H9 (cell line): ENCODE data around the gene SGO2. TPM values are rescaled to one million over a fixed set of nuclear protein-coding genes. Genes with fewer than 3 reads are reported as not detected.

ENCODE experiments used
- DNase-seq: peaks from one replicate; pipeline ENCODE4 v3.0.0-alpha.2; 2017
- H2AFZ ChIP-seq: one replicate; pipeline ENCODE4 v1.6.1; 2013; ENCODE audit warnings: mild to moderate bottlenecking, low read length, control low read depth, moderate library complexity
- H2AK5ac ChIP-seq: 2 replicates; pipeline ENCODE4 v1.6.1; 2013; ENCODE audit warnings: low read length, control low read depth, mixed read lengths; ENCODE audit not compliant: insufficient read length
- H2BK120ac ChIP-seq: one replicate; pipeline ENCODE4 v1.6.1; 2013; ENCODE audit warnings: low read depth, mild to moderate bottlenecking, low read length, control low read depth, inconsistent platforms; ENCODE audit not compliant: poor library complexity, severe bottlenecking
- H2BK12ac ChIP-seq: 2 replicates; pipeline ENCODE4 v1.6.1; 2013; ENCODE audit warnings: low read length, control low read depth, mixed read lengths, low read depth; ENCODE audit not compliant: insufficient read length
- H2BK15ac ChIP-seq: 2 replicates; pipeline ENCODE4 v1.6.1; 2013; ENCODE audit warnings: low read depth, low read length, control low read depth
- H2BK20ac ChIP-seq: one replicate; pipeline ENCODE4 v1.6.1; 2013; ENCODE audit warnings: low read depth, mild to moderate bottlenecking, low read length, control low read depth, inconsistent platforms; ENCODE audit not compliant: poor library complexity, severe bottlenecking
- H2BK5ac ChIP-seq: 2 replicates; pipeline ENCODE4 v1.6.1; 2013; ENCODE audit warnings: low read length, control low read depth, mixed read lengths; ENCODE audit not compliant: insufficient read length
- H3K14ac ChIP-seq: 2 replicates; pipeline ENCODE4 v1.6.1; 2013; ENCODE audit warnings: low read length, control low read depth; ENCODE audit not compliant: insufficient read depth
- H3K18ac ChIP-seq: 2 replicates; pipeline ENCODE4 v1.6.1; 2013; ENCODE audit warnings: low read depth, mild to moderate bottlenecking, mixed read lengths, low read length, control low read depth; ENCODE audit not compliant: insufficient read length
- H3K23ac ChIP-seq: 2 replicates; pipeline ENCODE4 v1.6.1; 2013; ENCODE audit warnings: low read length, control low read depth, mixed read lengths, low read depth; ENCODE audit not compliant: insufficient read length
- H3K23me2 ChIP-seq: 2 replicates; pipeline ENCODE4 v1.6.1; 2013; ENCODE audit warnings: low read depth, mild to moderate bottlenecking, mixed read lengths, low read length, control low read depth; ENCODE audit not compliant: insufficient read length, poor library complexity, severe bottlenecking
- H3K27ac ChIP-seq: 2 replicates; pipeline ENCODE4 v1.5.1; 2013; ENCODE audit warnings: low read length, control low read depth, mixed read lengths, low read depth; ENCODE audit not compliant: insufficient read length
- H3K27me3 ChIP-seq: 2 replicates; pipeline ENCODE4 v1.6.1; 2013; ENCODE audit warnings: low read length, control low read depth, inconsistent platforms; ENCODE audit not compliant: insufficient read depth
- H3K4ac ChIP-seq: 2 replicates; pipeline ENCODE4 v1.6.1; 2013; ENCODE audit warnings: low read depth, mild to moderate bottlenecking, control low read depth, inconsistent platforms, low read length, moderate library complexity
- H3K4me1 ChIP-seq: 2 replicates; pipeline ENCODE4 v1.6.1; 2013; ENCODE audit warnings: low read length, control low read depth, inconsistent platforms; ENCODE audit not compliant: insufficient read depth
- H3K4me2 ChIP-seq: 2 replicates; pipeline ENCODE4 v1.6.1; 2013; ENCODE audit warnings: low read length, control low read depth, mixed read lengths; ENCODE audit not compliant: insufficient read length, insufficient read depth
- H3K56ac ChIP-seq: 2 replicates; pipeline ENCODE4 v1.6.1; 2013; ENCODE audit warnings: low read depth, mild to moderate bottlenecking, mixed read lengths, low read length, control low read depth; ENCODE audit not compliant: insufficient read length
- H3K79me1 ChIP-seq: 2 replicates; pipeline ENCODE4 v1.6.1; 2013; ENCODE audit warnings: low read depth, mild to moderate bottlenecking, moderate library complexity, low read length, control low read depth, inconsistent platforms; ENCODE audit not compliant: insufficient read depth, poor library complexity, severe bottlenecking
- H3K79me2 ChIP-seq: 2 replicates; pipeline ENCODE4 v1.6.1; 2013; ENCODE audit warnings: low read length, control low read depth, inconsistent platforms; ENCODE audit not compliant: insufficient read depth
- H3K9ac ChIP-seq: 2 replicates; pipeline ENCODE4 v1.6.1; 2013; ENCODE audit warnings: low read length, control low read depth, mixed read lengths; ENCODE audit not compliant: insufficient read length; ENCODE audit errors: extremely low read depth
- H3K9me3 ChIP-seq: one replicate; pipeline ENCODE4 v1.6.1; 2013; ENCODE audit warnings: low read depth, low read length, inconsistent platforms; ENCODE audit not compliant: control insufficient read depth
- H3T11ph ChIP-seq: one replicate; pipeline ENCODE4 v1.6.1; 2013; ENCODE audit warnings: mild to moderate bottlenecking, low read length, control low read depth, inconsistent platforms
- H4K20me1 ChIP-seq: one replicate; pipeline ENCODE4 v1.6.1; 2013; ENCODE audit not compliant: control insufficient read depth, insufficient read length, insufficient read depth
- H4K5ac ChIP-seq: 2 replicates; pipeline ENCODE4 v1.6.1; 2013; ENCODE audit warnings: low read depth, mild to moderate bottlenecking, mixed read lengths, low read length, control low read depth; ENCODE audit not compliant: insufficient read length
- H4K8ac ChIP-seq: replicated peaks from 2 replicates; pipeline ENCODE4 v1.6.1; 2013; ENCODE audit warnings: low read length, control low read depth, mixed read lengths, low read depth; ENCODE audit not compliant: insufficient read length
- H4K91ac ChIP-seq: 2 replicates; pipeline ENCODE4 v1.6.1; 2013; ENCODE audit warnings: low read depth, mild to moderate bottlenecking, moderate library complexity, mixed read lengths, low read length, control low read depth; ENCODE audit not compliant: insufficient read length
- H3K27ac Mint-ChIP-seq, 3 experiments: 2 replicates in 2 of 3; 3 replicates in 1 of 3; pipeline ENCODE4 v1.8.0; 2020 to 2021; ENCODE audit warnings: mixed read lengths in 3 of 3, mild to moderate bottlenecking in 1 of 3, moderate library complexity in 1 of 3
- H3K27me3 Mint-ChIP-seq: 2 replicates; pipeline ENCODE4 v1.8.0; 2021; ENCODE audit warnings: low read depth, mild to moderate bottlenecking, moderate library complexity, mixed read lengths
- H3K36me3 Mint-ChIP-seq, 3 experiments: 2 replicates in 2 of 3; 3 replicates in 1 of 3; pipeline ENCODE4 v1.8.0; 2020 to 2021; ENCODE audit warnings: low read depth in 3 of 3, mixed read lengths in 3 of 3; ENCODE audit not compliant: insufficient read depth in 1 of 3
- H3K4me1 Mint-ChIP-seq, 2 experiments: 2 replicates each; pipeline ENCODE4 v1.8.0; 2020; ENCODE audit warnings: mixed read lengths in 2 of 2
- H3K4me3 Mint-ChIP-seq, 2 experiments: 2 replicates in 1 of 2; 3 replicates in 1 of 2; pipeline ENCODE4 v1.8.0; 2020 to 2021; ENCODE audit warnings: mild to moderate bottlenecking in 2 of 2, mixed read lengths in 2 of 2, moderate library complexity in 1 of 2
- H3K9me3 Mint-ChIP-seq, 2 experiments: 2 replicates in 1 of 2; 3 replicates in 1 of 2; pipeline ENCODE4 v1.8.0; 2020; ENCODE audit warnings: mild to moderate bottlenecking in 2 of 2, mixed read lengths in 2 of 2, moderate library complexity in 1 of 2
- CTCF ChIP-seq: fragments of 200-600 bp; sonication (generic); conservative IDR thresholded peaks from 3 replicates; pipeline ENCODE4 v1.8.0; 2021; ENCODE audit warnings: antibody characterized with exemption, mild to moderate bottlenecking
- WGBS: extraction: QIAGEN DNeasy Blood & Tissue Kit; methylation state at CpG from one replicate; pipeline ENCODE4 v1.1.7; 2013; ENCODE audit warnings: missing lambda C conversion rate, low lambda C conversion rate, mixed read lengths; ENCODE audit not compliant: insufficient read length; ENCODE audit errors: extremely low coverage; 5-methylcytosine and 5-hydroxymethylcytosine counted together
- total RNA-seq: library from RNA; stranded (reverse); gene quantifications from 2 replicates; pipeline ENCODE4 v1.2.1, GENCODE V29; 2021

SGO2 gene
- total RNA-seq, 1 experiment from 2014 or later, result 25.6 TPM

- H4K8ac ChIP-seq, result no peak overlapping the region
- no peak overlapping the region for H2BK20ac ChIP-seq
- Mint-ChIP-seq H3K36me3 (no peaks in the 10 kb centered on the region), H3K4me1 (peaks cover 3 to 12% of the 10 kb centered on the region in 2 experiments), H3K4me3 (peak overlapping the region; percentile 72 to 90), H3K27me3 (peaks cover 27% of the 10 kb centered on the region), H3K9me3 (no peaks in the 10 kb centered on the region), H3K27ac (peak overlapping the region in 2 of 3 experiments; percentile 48 to 58; a peak in 3 of 7 replicates)
- H3K4me1 ChIP-seq, result no peaks in the 10 kb centered on the region
- no peak overlapping the region for H3K14ac ChIP-seq
- peak overlapping the region; percentile 11 for H3K9ac ChIP-seq
- H3K23ac ChIP-seq, result no peak overlapping the region
- H2BK15ac ChIP-seq, result no peak overlapping the region
- no peak overlapping the region for H3K18ac ChIP-seq
- no peak overlapping the region for H4K5ac ChIP-seq
- H2BK120ac ChIP-seq, result no peak overlapping the region
- H3T11ph ChIP-seq, result no peak overlapping the region
- H3K27ac ChIP-seq, result no peak overlapping the region
- H2BK5ac ChIP-seq, result no peak overlapping the region
- peak overlapping the region; percentile 62 for H3K4me2 ChIP-seq
- WGBS, result no CpG with 5 or more reads among the region's 2 CpGs
- no peaks in the 10 kb centered on the region; the same call in 1 of the 2 replicates for H3K27me3 ChIP-seq
- H4K91ac ChIP-seq, result no peak overlapping the region
- H2AFZ ChIP-seq, result no peak overlapping the region
- peaks cover 11% of the 10 kb centered on the region for H3K23me2 ChIP-seq
- no peaks in the 10 kb centered on the region for H4K20me1 ChIP-seq
- H2BK12ac ChIP-seq, result no peak overlapping the region
- no peaks in the 10 kb centered on the region for H3K9me3 ChIP-seq
- no peak overlapping the region for H3K56ac ChIP-seq
- TF ChIP-seq CTCF, result no peak
- H3K79me2 ChIP-seq, result no peaks in the 10 kb centered on the region
- no peak overlapping the region for H2AK5ac ChIP-seq
- DNase-seq, result no peak
- no peak overlapping the region for H3K4ac ChIP-seq
- H3K79me1 ChIP-seq, result no peaks in the 10 kb centered on the region
Measured at GRCh38 chr2:200585340-200585729, 59.3 kb downstream of the SGO2 start.
